ENCODE data around the gene RITA1. TPM values are rescaled to one million over a fixed set of nuclear protein-coding genes. Genes with fewer than 3 reads are reported as not detected.

RITA1 gene
- total and polyA plus RNA-seq, 8 donors: 4.1 to 19.2 (median 9.9) TPM

DNA sequence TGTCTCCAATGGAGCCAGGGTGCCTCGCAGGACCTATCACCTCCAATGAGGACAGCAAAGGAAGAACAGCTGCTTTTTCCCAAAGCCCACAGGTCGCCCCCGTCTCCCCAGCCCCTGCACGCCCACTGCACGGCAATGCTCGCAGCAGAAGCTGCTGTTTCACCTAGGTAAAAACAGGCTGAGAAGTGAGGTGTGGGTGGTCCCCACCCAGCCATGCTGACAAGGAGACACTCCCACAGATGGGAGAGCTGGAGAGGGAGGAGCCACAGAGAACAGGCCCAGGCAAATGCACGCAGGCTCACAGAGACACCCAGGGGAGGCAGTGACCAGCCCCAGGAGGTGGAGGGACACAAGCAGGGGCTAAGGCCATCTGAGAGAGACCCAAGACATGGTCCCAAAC is 25.6 kb upstream of the RITA1 start:
- Histone ChIP-seq H3K4me1 (peaks cover 0 to 5% (median 3%) of the 10 kb centered on the region in 4 donors), H3K27me3 (peaks cover 4 to 15% (median 4%) of the 10 kb centered on the region in 3 donors), H3K9me3 (no peaks in the 10 kb centered on the region), H3K36me3 (peaks cover 65 to 81% (median 79%) of the 10 kb centered on the region in 4 donors), H3K4me3 (no peak overlapping the region), H3K27ac (no peak overlapping the region)
- no peak for TF ChIP-seq POLR2AphosphoS5 (IDR thresholded peaks at IDR 0.05)
- TF ChIP-seq, protein P1, sequence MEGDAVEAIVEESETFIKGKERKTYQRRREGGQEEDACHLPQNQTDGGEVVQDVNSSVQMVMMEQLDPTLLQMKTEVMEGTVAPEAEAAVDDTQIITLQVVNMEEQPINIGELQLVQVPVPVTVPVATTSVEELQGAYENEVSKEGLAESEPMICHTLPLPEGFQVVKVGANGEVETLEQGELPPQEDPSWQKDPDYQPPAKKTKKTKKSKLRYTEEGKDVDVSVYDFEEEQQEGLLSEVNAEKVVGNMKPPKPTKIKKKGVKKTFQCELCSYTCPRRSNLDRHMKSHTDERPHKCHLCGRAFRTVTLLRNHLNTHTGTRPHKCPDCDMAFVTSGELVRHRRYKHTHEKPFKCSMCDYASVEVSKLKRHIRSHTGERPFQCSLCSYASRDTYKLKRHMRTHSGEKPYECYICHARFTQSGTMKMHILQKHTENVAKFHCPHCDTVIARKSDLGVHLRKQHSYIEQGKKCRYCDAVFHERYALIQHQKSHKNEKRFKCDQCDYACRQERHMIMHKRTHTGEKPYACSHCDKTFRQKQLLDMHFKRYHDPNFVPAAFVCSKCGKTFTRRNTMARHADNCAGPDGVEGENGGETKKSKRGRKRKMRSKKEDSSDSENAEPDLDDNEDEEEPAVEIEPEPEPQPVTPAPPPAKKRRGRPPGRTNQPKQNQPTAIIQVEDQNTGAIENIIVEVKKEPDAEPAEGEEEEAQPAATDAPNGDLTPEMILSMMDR (IDR thresholded peaks at IDR 0.05): no peak
- no peak for TF ChIP-seq EP300 (IDR thresholded peaks at IDR 0.05)
- no peak for TF ChIP-seq POLR2A (IDR thresholded peaks at IDR 0.05)
- intact Hi-C loops (cut with DNase I; ENCODE audit: low total_unique reads): no loop called here
- WGBS, 5 donors: 91 to 98% (median 93%) methylated on average over 4 to 7 of the region's 7 CpGs
- DNase-seq: no peak

GRCh38 chr12:113161415-113162016 is 24.0 kb upstream of the RITA1 start:
- Histone ChIP-seq H3K27me3 (no peaks in the 10 kb centered on the region), H3K4me3 (no peak overlapping the region), H3K36me3 (peaks cover 81 to 97% (median 94%) of the 10 kb centered on the region in 4 donors), H3K4me1 (no peaks in the 10 kb centered on the region), H3K9me3 (no peaks in the 10 kb centered on the region), H3K27ac (no peak overlapping the region)
- 75 to 83% (median 78%) methylated on average over 15 to 26 of the region's 26 CpGs for WGBS, 5 donors
- intact Hi-C loops (cut with DNase I; ENCODE audit: low total_unique reads): no loop called here
- DNase-seq: peak in 1 of 2 donors; percentile 65
- TF ChIP-seq EP300 (IDR thresholded peaks at IDR 0.05): no peak
- TF ChIP-seq POLR2A (IDR thresholded peaks at IDR 0.05): no peak
- no peak for TF ChIP-seq POLR2AphosphoS5 (IDR thresholded peaks at IDR 0.05)
- TF ChIP-seq, protein P1 (IDR thresholded peaks at IDR 0.05): no peak

- H3K4me3 ChIP-seq: no peak overlapping the region
- DNase-seq: peak in 1 of 2 donors; percentile 42
- no peaks in the 10 kb centered on the region for H3K27me3 ChIP-seq
- peaks cover 86 to 100% (median 100%) of the 10 kb centered on the region in 4 donors for H3K36me3 ChIP-seq
- H3K4me1 ChIP-seq: no peaks in the 10 kb centered on the region
- TF ChIP-seq EP300 (IDR thresholded peaks at IDR 0.05) (no peak), POLR2A (IDR thresholded peaks at IDR 0.05) (no peak), POLR2AphosphoS5 (IDR thresholded peaks at IDR 0.05) (no peak)
- TF ChIP-seq, protein P1 (IDR thresholded peaks at IDR 0.05): no peak
- intact Hi-C loops (cut with DNase I; ENCODE audit: low total_unique reads): no loop called here
- 69 to 87% (median 87%) methylated on average over 6 to 25 of the region's 25 CpGs for WGBS, 5 donors
- no peak overlapping the region for H3K27ac ChIP-seq
- H3K9me3 ChIP-seq: no peaks in the 10 kb centered on the region
These were observed 23.2 kb upstream of the RITA1 start for GRCh38 chr12:113162102-113163029.

DNA sequence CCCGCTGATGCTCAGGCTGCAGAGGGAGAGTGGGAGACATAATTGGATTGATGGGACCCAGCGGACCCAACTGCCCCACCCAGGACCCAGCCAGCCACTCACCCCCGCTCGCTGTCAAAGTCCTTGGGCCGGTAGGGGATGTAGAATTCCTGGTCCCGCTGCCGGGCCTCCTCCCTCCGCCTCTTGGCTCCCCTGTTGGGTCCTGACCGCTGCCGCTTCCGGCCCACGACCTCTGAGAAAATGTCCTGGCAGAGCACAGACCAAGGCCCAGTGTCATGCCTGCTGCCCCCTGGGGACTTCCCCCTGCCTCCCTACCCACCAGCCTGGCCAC is 22.5 kb upstream of the RITA1 start:
- intact Hi-C loops (cut with DNase I; ENCODE audit: low total_unique reads): no loop called here
- TF ChIP-seq POLR2A (IDR thresholded peaks at IDR 0.05): no peak
- no peak for TF ChIP-seq POLR2AphosphoS5 (IDR thresholded peaks at IDR 0.05)
- TF ChIP-seq, protein P1 (IDR thresholded peaks at IDR 0.05): no peak
- no peak for TF ChIP-seq EP300 (IDR thresholded peaks at IDR 0.05)
- DNase-seq: no peak
- Histone ChIP-seq H3K4me1 (no peaks in the 10 kb centered on the region), H3K27me3 (no peaks in the 10 kb centered on the region), H3K36me3 (peaks cover 87 to 100% (median 100%) of the 10 kb centered on the region in 4 donors), H3K27ac (no peak overlapping the region), H3K4me3 (no peak overlapping the region), H3K9me3 (no peaks in the 10 kb centered on the region)
- 92 to 96% (median 94%) methylated on average over 10 to 12 of the region's 12 CpGs for WGBS, 5 donors
